HepG2 (cell line): ENCODE data around the gene CRKL. TPM values are rescaled to one million over a fixed set of nuclear protein-coding genes. Genes with fewer than 3 reads are reported as not detected.
A peak's percentile ranks its signal among the peaks of the same experiment; 100 is the strongest.

ENCODE experiments used
- ATAC-seq: fragments of 200-7000 bp; cut with Tn5 transposase; 3 replicates; pipeline ENCODE4 v1.9.1; 2020; ENCODE audit warnings: mild to moderate bottlenecking, moderate library complexity
- BruUV-seq: library from RNA; stranded (reverse); fragments of 400-500 nt; replicated peaks from 2 replicates; lab custom pipeline; 2021; lab: Mats Ljungman, UMichigan
- CTCF ChIA-PET: fragments of 300-600 bp; formaldehyde crosslinking; extraction: SDS; loops from one replicate; lab custom pipeline; 2021; ENCODE audit warnings: low total read pairs, inconsistent platforms, low intra/inter-chr PET ratio; lab: Yijun Ruan, JAX
- POLR2A ChIA-PET: fragments of 350-600 bp; sonication (Branson Sonifier 250); formaldehyde crosslinking; loops from one replicate; lab custom pipeline; 2020; ENCODE audit warnings: antibody characterized with exemption, inconsistent platforms; lab: Yijun Ruan, JAX
- DNase-seq: peaks from one replicate; pipeline ENCODE4 v3.0.0-alpha.2; 2015; ENCODE audit warnings: low spot score
- FAIRE-seq: peaks from 3 replicates; lab custom pipeline; 2011; peaks lifted over from hg19 to GRCh38; lab: Jason Lieb, UNC
- H2AFZ ChIP-seq: one replicate; pipeline ENCODE4 v1.6.1; 2011; ENCODE audit warnings: low read length, inconsistent platforms
- H3K27ac ChIP-seq: fragments of 300-600 bp; 3 replicates; pipeline ENCODE4 v1.8.0; 2011; ENCODE audit warnings: mixed run types, mild to moderate bottlenecking, mixed read lengths, low read length, inconsistent platforms; ENCODE audit not compliant: insufficient read depth; ENCODE audit errors: extremely low read length
- H3K27me3 ChIP-seq, 2 experiments: fragments of 200-600 bp in 1 of 2; 2 replicates in 1 of 2; 3 replicates in 1 of 2; pipeline versions ENCODE4 v1.6.0 to v1.8.0; 2011; ENCODE audit warnings: low read length in 2 of 2, mild to moderate bottlenecking in 2 of 2, moderate library complexity in 2 of 2, inconsistent platforms in 1 of 2; ENCODE audit not compliant: insufficient read depth in 2 of 2, control insufficient read depth in 1 of 2
- H3K36me3 ChIP-seq, 2 experiments: fragments of 200-600 bp in 1 of 2; replicated peaks in 1 of 2; 2 replicates in 1 of 2; 3 replicates in 1 of 2; pipeline versions ENCODE4 v1.5.1 to v1.8.0; 2011; ENCODE audit warnings: low read length in 2 of 2, inconsistent platforms in 1 of 2; ENCODE audit not compliant: insufficient read depth in 2 of 2, control insufficient read depth in 1 of 2
- H3K4me1 ChIP-seq: 2 replicates; pipeline ENCODE4 v1.5.1; 2012; ENCODE audit warnings: low read length, inconsistent platforms; ENCODE audit not compliant: insufficient read depth
- H3K4me2 ChIP-seq: 2 replicates; pipeline ENCODE4 v1.6.0; 2011; ENCODE audit warnings: low read depth, low read length, inconsistent platforms
- H3K4me3 ChIP-seq, 3 experiments: fragments of 200-600 bp in 1 of 3; sonication (generic), shearing (Covaris generic) in 1 of 3; replicated peaks in 1 of 3; 2 replicates each; pipeline ENCODE4 v1.5.1; 2011 to 2016; ENCODE audit warnings: low read length in 3 of 3, inconsistent platforms in 2 of 3, low read depth in 2 of 3, mild to moderate bottlenecking in 2 of 3, control low read depth in 1 of 3, mixed read lengths in 1 of 3; ENCODE audit not compliant: insufficient read depth in 1 of 3
- H3K79me2 ChIP-seq: one replicate; pipeline ENCODE4 v1.6.1; 2011; ENCODE audit warnings: low read length, inconsistent platforms; ENCODE audit not compliant: insufficient read depth
- H3K9ac ChIP-seq: 2 replicates; pipeline ENCODE4 v1.6.0; 2011; ENCODE audit warnings: mild to moderate bottlenecking, low read depth, low read length, inconsistent platforms; ENCODE audit not compliant: insufficient read depth
- H3K9me3 ChIP-seq: 2 replicates; pipeline ENCODE4 v1.5.1; 2012; ENCODE audit warnings: mild to moderate bottlenecking, low read length
- H4K20me1 ChIP-seq: 2 replicates; pipeline ENCODE4 v1.6.0; 2011; ENCODE audit warnings: inconsistent platforms, mild to moderate bottlenecking, low read length, moderate library complexity; ENCODE audit not compliant: insufficient read depth
- ARID5B ChIP-seq: IDR thresholded peaks from 2 replicates; pipeline ENCODE4 v1.4.0; 2020; ENCODE audit warnings: mild to moderate bottlenecking, missing genetic modification reagents
- HINFP ChIP-seq: sonication (generic); formaldehyde crosslinking; IDR thresholded peaks from 2 replicates; pipeline ENCODE4 v1.4.0; 2020; ENCODE audit warnings: low read depth, mild to moderate bottlenecking, missing genetic modification reagents
- TMF1 ChIP-seq: sonication (generic); formaldehyde crosslinking; IDR thresholded peaks from 2 replicates; pipeline ENCODE4 v1.8.1; 2022; ENCODE audit warnings: low read depth, missing genetic modification reagents
- ZKSCAN5 ChIP-seq: sonication (generic); formaldehyde crosslinking; IDR thresholded peaks from 2 replicates; pipeline ENCODE4 v1.5.1; 2020; ENCODE audit warnings: mild to moderate bottlenecking, missing genetic modification reagents
- ZNF770 ChIP-seq: sonication (generic); formaldehyde crosslinking; IDR thresholded peaks from 2 replicates; pipeline ENCODE4 v1.5.0; 2020; ENCODE audit warnings: mild to moderate bottlenecking, missing genetic modification reagents
- ZSCAN25 ChIP-seq: sonication (generic); formaldehyde crosslinking; IDR thresholded peaks from 2 replicates; pipeline ENCODE4 v1.8.0; 2022; ENCODE audit warnings: mild to moderate bottlenecking, missing genetic modification reagents
- ZSCAN30 ChIP-seq: sonication (generic); formaldehyde crosslinking; IDR thresholded peaks from 2 replicates; pipeline ENCODE4 v1.5.0; 2020; ENCODE audit warnings: mild to moderate bottlenecking, missing genetic modification reagents
- WGBS: methylation state at CpG from one replicate; pipeline ENCODE4 v1.1.6; 2017; ENCODE audit warnings: low lambda C conversion rate; 5-methylcytosine and 5-hydroxymethylcytosine counted together
- in situ Hi-C: cut with HindIII; loops from 2 replicates; pipeline ENCODE4 v1.10.0; 2017; ENCODE audit warnings: low pct_unique_long_range_greater_than_20kb; ENCODE audit not compliant: extremely low pct_ligation_motif_present
- intact Hi-C: fragments of 100-400 bp; cut with micrococcal nuclease; formaldehyde crosslinking; loops from one replicate; pipeline ENCODE4 v1.10.0; 2022; ENCODE audit not compliant: unreplicated experiment
- polyA plus RNA-seq, 8 experiments: library from polyadenylated mRNA; depleted of rRNA in 3 of 8; stranded (reverse) in 7 of 8; unstranded in 1 of 8; fragments of >200 nt; fragmentation: Illumina TruSeq in 4 of 8; extraction: Trizol in 4 of 8; gene quantifications; 2 replicates each; pipeline versions ENCODE4 v1.2.1 to v1.2.3, GENCODE V29; 2011 to 2016; ENCODE audit warnings: low read depth in 4 of 8, missing spikeins in 1 of 8, mixed read lengths in 1 of 8; ENCODE audit not compliant: insufficient read depth in 1 of 8
- total RNA-seq, 5 experiments: library from RNA; depleted of rRNA; stranded (reverse); fragments of >200 nt; fragmentation: Illumina TruSeq; extraction: Trizol; gene quantifications; 2 replicates each; pipeline ENCODE4 v1.2.3, GENCODE V29; 2016; ENCODE audit warnings: low read depth in 1 of 5

CRKL gene
- total and polyA plus RNA-seq, 2 of the 13 experiments (the other 11 are each of a cell fraction or from before 2014, with no cell fraction given), result 37.4 to 60.6 TPM

- TF ChIP-seq ZSCAN25 (CRISPR knock-in tag) (no peak), ZKSCAN5 (CRISPR knock-in tag) (no peak), ARID5B (CRISPR knock-in tag) (no peak), TMF1 (CRISPR knock-in tag) (no peak), ZSCAN30 (CRISPR knock-in tag) (no peak)
Observed at GRCh38 chr22:20926243-20926642, 9.0 kb downstream of the CRKL start (continued).

- Histone ChIP-seq H2AFZ (no peak overlapping the region), H3K4me2 (no peak overlapping the region), H3K9me3 (no peaks in the 10 kb centered on the region), H4K20me1 (peaks cover 89% of the 10 kb centered on the region), H3K4me3 (no peak overlapping the region), H3K36me3 (peaks cover 13 to 32% of the 10 kb centered on the region in 2 experiments; a peak in 4 of 5 replicates), H3K4me1 (peaks cover 75% of the 10 kb centered on the region), H3K27ac (no peak overlapping the region), H3K79me2 (peaks cover 92% of the 10 kb centered on the region), H3K9ac (no peak overlapping the region), H3K27me3 (no peaks in the 10 kb centered on the region)
- TF ChIP-seq ZNF770, result peak; percentile 83
- TF ChIP-seq HINFP, result no peak
- no peak for FAIRE-seq
- intact Hi-C loops (no loop called here), in situ Hi-C loops (no loop called here)
- BruUV-seq, result no TSS peak
- POLR2A ChIA-PET, result interaction anchor here (1.0 to 1.6 kb wide), 2 partner anchors 9 to 54 kb away, joined by 3 to 4 read pairs; partner anchors contain the start of gene LZTR1
- CTCF ChIA-PET, result no interaction called here
- no peak for DNase-seq
- WGBS, result 89% methylated on average over 4 of the region's 4 CpGs
- no peak for ATAC-seq
Observed at GRCh38 chr22:20927940-20928572, 10.8 kb downstream of the CRKL start.
